Measurements from ENCODE around the gene BCAR3. TPM values are rescaled to one million over a fixed set of nuclear protein-coding genes. Genes with fewer than 3 reads are reported as not detected.

BCAR3 gene
- total and polyA plus RNA-seq, 2 donors from 2014 or later, result 25.4 to 28.4 TPM

GRCh38 chr1:93616996-93617669 is 64.5 kb downstream of the BCAR3 start:
- FAIRE-seq (no peak), DNase-seq (peak in 1 of 5 donors; percentile 44)
- TF ChIP-seq, protein P1, sequence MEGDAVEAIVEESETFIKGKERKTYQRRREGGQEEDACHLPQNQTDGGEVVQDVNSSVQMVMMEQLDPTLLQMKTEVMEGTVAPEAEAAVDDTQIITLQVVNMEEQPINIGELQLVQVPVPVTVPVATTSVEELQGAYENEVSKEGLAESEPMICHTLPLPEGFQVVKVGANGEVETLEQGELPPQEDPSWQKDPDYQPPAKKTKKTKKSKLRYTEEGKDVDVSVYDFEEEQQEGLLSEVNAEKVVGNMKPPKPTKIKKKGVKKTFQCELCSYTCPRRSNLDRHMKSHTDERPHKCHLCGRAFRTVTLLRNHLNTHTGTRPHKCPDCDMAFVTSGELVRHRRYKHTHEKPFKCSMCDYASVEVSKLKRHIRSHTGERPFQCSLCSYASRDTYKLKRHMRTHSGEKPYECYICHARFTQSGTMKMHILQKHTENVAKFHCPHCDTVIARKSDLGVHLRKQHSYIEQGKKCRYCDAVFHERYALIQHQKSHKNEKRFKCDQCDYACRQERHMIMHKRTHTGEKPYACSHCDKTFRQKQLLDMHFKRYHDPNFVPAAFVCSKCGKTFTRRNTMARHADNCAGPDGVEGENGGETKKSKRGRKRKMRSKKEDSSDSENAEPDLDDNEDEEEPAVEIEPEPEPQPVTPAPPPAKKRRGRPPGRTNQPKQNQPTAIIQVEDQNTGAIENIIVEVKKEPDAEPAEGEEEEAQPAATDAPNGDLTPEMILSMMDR (IDR thresholded peaks at IDR 0.05; ENCODE audit: borderline replicate concordance, extremely low read depth, insufficient read depth), result no peak
- H3K36me3 ChIP-seq (ENCODE audit: control insufficient read depth in 2 of 3, insufficient read depth in 3 of 3, low read length in 3 of 3), result no peaks in the 10 kb centered on the region
- H3K9ac ChIP-seq (ENCODE audit: low read length in 3 of 3), result peak overlapping the region in 1 of 3 donors; percentile 69
- H3K4me1 ChIP-seq (ENCODE audit: control insufficient read depth in 2 of 3, insufficient read depth in 2 of 3, low read depth in 1 of 3, low read length in 3 of 3), result peaks cover 8 to 45% (median 39%) of the 10 kb centered on the region in 3 donors
- no peaks in the 10 kb centered on the region for H3K9me3 ChIP-seq (ENCODE audit: control insufficient read depth in 2 of 3, insufficient read depth in 1 of 3, low read length in 3 of 3)
- H3K27me3 ChIP-seq (ENCODE audit: control insufficient read depth, insufficient read depth, low read length), result no peaks in the 10 kb centered on the region
- peak overlapping the region in 1 of 3 donors; percentile 10 for H3K4me3 ChIP-seq (ENCODE audit: low read length in 3 of 3)
- intact Hi-C loops (cut with DNase I), result no loop called here
- peak overlapping the region; percentile 89 to 92 for H3K27ac ChIP-seq (ENCODE audit: low read depth in 2 of 2, low read length in 2 of 2)

- Histone ChIP-seq H3K4me1 (ENCODE audit: control insufficient read depth in 2 of 3, insufficient read depth in 2 of 3, low read depth in 1 of 3, low read length in 3 of 3) (peaks cover 8 to 45% (median 39%) of the 10 kb centered on the region in 3 donors), H3K27ac (ENCODE audit: low read depth in 2 of 2, low read length in 2 of 2) (peak overlapping the region; percentile 89 to 92), H3K9me3 (ENCODE audit: control insufficient read depth in 2 of 3, insufficient read depth in 1 of 3, low read length in 3 of 3) (no peaks in the 10 kb centered on the region), H3K27me3 (ENCODE audit: control insufficient read depth, insufficient read depth, low read length) (no peaks in the 10 kb centered on the region), H3K9ac (ENCODE audit: low read length in 3 of 3) (peak overlapping the region in 1 of 3 donors; percentile 69), H3K4me3 (ENCODE audit: low read length in 3 of 3) (no peak overlapping the region), H3K36me3 (ENCODE audit: control insufficient read depth in 2 of 3, insufficient read depth in 3 of 3, low read length in 3 of 3) (no peaks in the 10 kb centered on the region)
- intact Hi-C loops (cut with DNase I), result no loop called here
- TF ChIP-seq, protein P1 (IDR thresholded peaks at IDR 0.05; ENCODE audit: borderline replicate concordance, extremely low read depth, insufficient read depth), result no peak
- DNase-seq, result no peak
- FAIRE-seq, result no peak
These were observed 65.2 kb downstream of the BCAR3 start for GRCh38 chr1:93616221-93616995.

DNA sequence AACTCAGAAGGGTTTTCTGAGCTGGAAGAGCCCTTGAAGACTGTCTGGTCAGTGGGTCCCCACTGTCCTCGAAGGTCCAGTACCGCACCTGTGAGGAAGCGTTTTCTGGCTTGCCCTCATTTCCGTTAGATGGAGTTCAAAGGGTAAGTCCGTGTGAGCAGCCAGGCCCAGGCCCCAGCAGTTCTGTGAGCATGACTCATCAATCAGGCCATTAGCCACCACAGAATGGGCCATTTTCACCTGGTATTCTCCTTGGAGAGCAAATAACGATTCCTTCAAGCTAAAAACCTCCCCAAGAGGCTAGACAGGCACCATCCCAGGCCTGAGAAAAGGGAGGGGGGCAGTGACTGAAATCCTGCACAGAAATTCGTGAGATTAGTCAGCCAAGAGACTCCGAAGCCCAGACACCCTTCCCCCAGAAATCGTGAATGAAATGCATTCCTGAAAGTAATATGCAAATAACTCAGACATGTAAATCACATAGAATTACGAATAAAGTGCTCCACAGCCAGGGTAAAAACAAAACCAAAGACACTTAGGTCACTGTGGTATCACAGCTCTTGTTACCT is 66.0 kb downstream of the BCAR3 start:
- no peaks in the 10 kb centered on the region for H3K36me3 ChIP-seq (ENCODE audit: control insufficient read depth in 2 of 3, insufficient read depth in 3 of 3, low read length in 3 of 3)
- TF ChIP-seq, protein P1 (IDR thresholded peaks at IDR 0.05; ENCODE audit: borderline replicate concordance, extremely low read depth, insufficient read depth), result no peak
- no peak overlapping the region for H3K9ac ChIP-seq (ENCODE audit: low read length in 3 of 3)
- H3K4me1 ChIP-seq (ENCODE audit: control insufficient read depth in 2 of 3, insufficient read depth in 2 of 3, low read depth in 1 of 3, low read length in 3 of 3), result peaks cover 8 to 45% (median 39%) of the 10 kb centered on the region in 3 donors
- no peak overlapping the region for H3K4me3 ChIP-seq (ENCODE audit: low read length in 3 of 3)
- intact Hi-C loops (cut with DNase I), result no loop called here
- H3K27ac ChIP-seq (ENCODE audit: low read depth in 2 of 2, low read length in 2 of 2), result peak overlapping the region; percentile 89 to 92
- H3K9me3 ChIP-seq (ENCODE audit: control insufficient read depth in 2 of 3, insufficient read depth in 1 of 3, low read length in 3 of 3), result no peaks in the 10 kb centered on the region
- DNase-seq (no peak), FAIRE-seq (no peak)
- H3K27me3 ChIP-seq (ENCODE audit: control insufficient read depth, insufficient read depth, low read length), result no peaks in the 10 kb centered on the region

All from kidney (tissue), 14 donors.